IPS-18a (cell line): ENCODE measurements around the gene SDK2.

Source experiments
- H3K27ac ChIP-seq: one replicate; pipeline ENCODE4 v1.5.1; 2013; ENCODE audit warnings: low read length
- H3K27me3 ChIP-seq: one replicate; pipeline ENCODE4 v1.6.1; 2013; ENCODE audit warnings: mild to moderate bottlenecking, low read length; ENCODE audit not compliant: control insufficient read depth, insufficient read depth
- H3K36me3 ChIP-seq: one replicate; pipeline ENCODE4 v1.6.1; 2013; ENCODE audit warnings: low read depth, low read length; ENCODE audit not compliant: control insufficient read depth
- H3K4me1 ChIP-seq: one replicate; pipeline ENCODE4 v1.6.1; 2013; ENCODE audit warnings: low read depth, low read length; ENCODE audit not compliant: control insufficient read depth
- H3K4me3 ChIP-seq: one replicate; pipeline ENCODE4 v1.5.1; 2013; ENCODE audit warnings: low read length
- H3K9ac ChIP-seq: one replicate; pipeline ENCODE4 v1.6.1; 2013; ENCODE audit warnings: mild to moderate bottlenecking, low read length, moderate library complexity
- H3K9me3 ChIP-seq: one replicate; pipeline ENCODE4 v1.6.1; 2013; ENCODE audit warnings: low read depth, low read length; ENCODE audit not compliant: control insufficient read depth

SDK2 gene

GRCh38 chr17:73535746-73536145 is 108.5 kb downstream of the SDK2 start:
- H3K9me3 ChIP-seq: no peaks in the 10 kb centered on the region
- peaks cover 13% of the 10 kb centered on the region for H3K4me1 ChIP-seq
- H3K36me3 ChIP-seq: no peaks in the 10 kb centered on the region
- H3K9ac ChIP-seq: no peak overlapping the region
- H3K27ac ChIP-seq: no peak overlapping the region
- no peaks in the 10 kb centered on the region for H3K27me3 ChIP-seq
- no peak overlapping the region for H3K4me3 ChIP-seq

- Histone ChIP-seq H3K36me3 (no peaks in the 10 kb centered on the region), H3K9ac (no peak overlapping the region), H3K4me1 (peaks cover 13% of the 10 kb centered on the region), H3K27me3 (no peaks in the 10 kb centered on the region), H3K4me3 (no peak overlapping the region), H3K27ac (no peak overlapping the region), H3K9me3 (no peaks in the 10 kb centered on the region)
Observed at GRCh38 chr17:73534209-73534909, 109.9 kb downstream of the SDK2 start.

GRCh38 chr17:73533781-73534180 is 110.5 kb downstream of the SDK2 start:
- Histone ChIP-seq H3K9ac (no peak overlapping the region), H3K27ac (no peak overlapping the region), H3K4me1 (peaks cover 13% of the 10 kb centered on the region), H3K27me3 (no peaks in the 10 kb centered on the region), H3K9me3 (no peaks in the 10 kb centered on the region), H3K4me3 (no peak overlapping the region), H3K36me3 (no peaks in the 10 kb centered on the region)

GRCh38 chr17:73533127-73533526 is 111.1 kb downstream of the SDK2 start:
- no peaks in the 10 kb centered on the region for H3K27me3 ChIP-seq
- peaks cover 13% of the 10 kb centered on the region for H3K4me1 ChIP-seq

DNA sequence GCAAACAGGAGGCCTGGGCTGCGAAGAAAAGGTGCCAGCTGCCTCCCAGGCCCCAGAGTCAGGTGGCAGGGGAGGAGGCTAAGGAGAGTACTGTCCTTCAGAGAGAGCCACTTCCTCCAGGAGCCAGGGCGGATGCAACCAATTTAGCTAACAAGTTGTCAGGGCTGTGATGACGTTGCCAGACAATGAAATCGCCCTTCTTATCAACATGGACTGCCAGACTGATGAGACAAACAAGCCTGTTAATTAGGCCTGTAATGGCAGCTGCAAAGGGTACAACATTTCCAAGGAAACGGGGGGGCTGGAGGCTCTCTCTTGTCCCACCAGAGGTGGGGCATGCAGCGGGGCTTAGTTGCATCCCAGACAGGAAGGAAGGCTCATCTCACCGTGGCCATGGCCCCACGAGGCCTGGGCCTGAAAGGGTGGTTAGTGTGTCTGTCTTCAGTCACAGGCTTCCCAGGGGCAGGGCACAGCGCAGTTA is 111.8 kb downstream of the SDK2 start:
- H3K27me3 ChIP-seq: no peaks in the 10 kb centered on the region

More at GRCh38 chr17:73533127-73533526, 111.1 kb downstream of the SDK2 start:
- Histone ChIP-seq H3K9ac (no peak overlapping the region), H3K36me3 (no peaks in the 10 kb centered on the region), H3K9me3 (no peaks in the 10 kb centered on the region), H3K4me3 (no peak overlapping the region), H3K27ac (no peak overlapping the region)

GRCh38 chr17:73531158-73531557 is 113.1 kb downstream of the SDK2 start:
- H3K4me3 ChIP-seq: no peak overlapping the region
- H3K27ac ChIP-seq: no peak overlapping the region
- H3K9me3 ChIP-seq: no peaks in the 10 kb centered on the region
- no peaks in the 10 kb centered on the region for H3K27me3 ChIP-seq
- H3K36me3 ChIP-seq: no peaks in the 10 kb centered on the region
- H3K4me1 ChIP-seq: peaks cover 6% of the 10 kb centered on the region
- no peak overlapping the region for H3K9ac ChIP-seq

More for the DNA sequence above, 111.8 kb downstream of the SDK2 start:
- no peak overlapping the region for H3K27ac ChIP-seq
- H3K4me3 ChIP-seq: no peak overlapping the region
- no peak overlapping the region for H3K9ac ChIP-seq
- H3K36me3 ChIP-seq: no peaks in the 10 kb centered on the region
- H3K4me1 ChIP-seq: peaks cover 10% of the 10 kb centered on the region
- no peaks in the 10 kb centered on the region for H3K9me3 ChIP-seq

- H3K9ac ChIP-seq: no peak overlapping the region
- H3K4me3 ChIP-seq: no peak overlapping the region
- no peaks in the 10 kb centered on the region for H3K27me3 ChIP-seq
- no peak overlapping the region for H3K27ac ChIP-seq
- H3K9me3 ChIP-seq: no peaks in the 10 kb centered on the region
- no peaks in the 10 kb centered on the region for H3K4me1 ChIP-seq
- no peaks in the 10 kb centered on the region for H3K36me3 ChIP-seq
Observed at GRCh38 chr17:73528679-73529078, 115.6 kb downstream of the SDK2 start.

- Histone ChIP-seq H3K4me1 (no peaks in the 10 kb centered on the region), H3K27ac (no peak overlapping the region), H3K4me3 (no peak overlapping the region), H3K9ac (no peak overlapping the region), H3K36me3 (no peaks in the 10 kb centered on the region), H3K27me3 (no peaks in the 10 kb centered on the region), H3K9me3 (no peaks in the 10 kb centered on the region)
Observed at GRCh38 chr17:73526952-73527351, 117.3 kb downstream of the SDK2 start.

GRCh38 chr17:73524941-73525679 is 119.1 kb downstream of the SDK2 start:
- Histone ChIP-seq H3K36me3 (no peaks in the 10 kb centered on the region), H3K27me3 (no peaks in the 10 kb centered on the region), H3K27ac (no peak overlapping the region), H3K9ac (no peak overlapping the region), H3K4me1 (no peaks in the 10 kb centered on the region), H3K9me3 (no peaks in the 10 kb centered on the region), H3K4me3 (no peak overlapping the region)

DNA sequence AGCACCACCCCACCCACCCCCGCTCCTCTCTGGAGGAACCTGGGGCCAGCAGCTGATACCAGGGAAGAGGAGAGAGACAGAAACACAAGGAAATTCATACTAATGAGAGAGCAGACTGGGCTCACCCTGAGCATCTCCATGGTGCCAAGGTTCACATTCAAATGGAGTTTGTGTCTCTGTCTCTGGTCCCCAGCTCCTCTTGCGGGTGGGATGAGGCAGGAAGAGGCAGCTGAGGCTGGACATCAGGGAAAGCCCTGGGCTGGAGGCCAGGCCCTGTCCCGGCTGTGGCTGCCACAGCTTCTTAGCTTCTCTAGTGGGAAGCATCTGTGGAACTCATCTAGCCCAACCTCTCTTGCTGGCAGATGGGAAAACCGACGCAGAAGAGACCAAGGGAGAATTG is 121.5 kb downstream of the SDK2 start:
- no peak overlapping the region for H3K27ac ChIP-seq
- no peak overlapping the region for H3K4me3 ChIP-seq
- no peaks in the 10 kb centered on the region for H3K9me3 ChIP-seq
- no peaks in the 10 kb centered on the region for H3K4me1 ChIP-seq
- no peaks in the 10 kb centered on the region for H3K36me3 ChIP-seq
- no peaks in the 10 kb centered on the region for H3K27me3 ChIP-seq
- no peak overlapping the region for H3K9ac ChIP-seq

DNA sequence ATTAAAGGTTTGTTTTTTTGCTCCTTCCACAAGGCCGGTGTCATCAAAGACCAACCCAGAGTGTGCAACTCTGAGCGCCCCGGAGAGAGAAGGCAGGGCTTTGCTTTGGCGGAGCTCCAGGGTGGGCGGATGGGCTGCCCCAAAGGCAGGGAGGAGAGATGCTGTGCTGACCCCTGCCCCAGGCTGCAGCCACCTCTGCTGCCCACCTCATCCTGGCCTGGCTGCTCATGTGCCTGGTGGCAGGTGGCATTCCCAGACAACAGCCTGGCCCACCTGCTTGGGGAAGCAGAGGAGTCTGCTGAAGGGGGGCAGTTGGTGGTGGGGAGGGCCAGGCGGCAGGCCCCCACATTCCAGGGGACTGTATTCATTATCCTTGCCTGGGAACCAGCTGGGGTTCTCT is 122.1 kb downstream of the SDK2 start:
- no peak overlapping the region for H3K4me3 ChIP-seq

GRCh38 chr17:73521376-73521775 is 122.9 kb downstream of the SDK2 start:
- Histone ChIP-seq H3K4me3 (no peak overlapping the region), H3K4me1 (no peaks in the 10 kb centered on the region), H3K9ac (no peak overlapping the region), H3K36me3 (no peaks in the 10 kb centered on the region), H3K27me3 (no peaks in the 10 kb centered on the region), H3K9me3 (no peaks in the 10 kb centered on the region), H3K27ac (no peak overlapping the region)

More for the DNA sequence above, 122.1 kb downstream of the SDK2 start:
- H3K27ac ChIP-seq: no peak overlapping the region
- H3K4me1 ChIP-seq: no peaks in the 10 kb centered on the region
- H3K9me3 ChIP-seq: no peaks in the 10 kb centered on the region
- H3K27me3 ChIP-seq: no peaks in the 10 kb centered on the region
- H3K36me3 ChIP-seq: no peaks in the 10 kb centered on the region
- no peak overlapping the region for H3K9ac ChIP-seq
